PC-3 (cell line): ENCODE data around the gene MYOCD.

Experiments
- EZH2 ChIP-seq: fragments of 300-600 bp; sonication (generic); IDR thresholded peaks from one replicate; pipeline ENCODE4 v1.6.1; 2017; ENCODE audit warnings: antibody characterized with exemption, mild to moderate bottlenecking, low read length; ENCODE audit not compliant: unreplicated experiment
- EZH2phosphoT487 ChIP-seq: fragments of 300-600 bp; sonication (generic); IDR thresholded peaks from 2 replicates; pipeline ENCODE4 v1.6.1; 2018; ENCODE audit warnings: mild to moderate bottlenecking, antibody characterized with exemption, low read length, borderline replicate concordance
- TF ChIP-seq, protein P1 (sequence below): fragments of 300-600 bp; sonication (generic); conservative IDR thresholded peaks from 2 replicates; pipeline ENCODE4 v1.5.1; 2017; ENCODE audit warnings: antibody characterized with exemption, low read depth, mild to moderate bottlenecking, low read length

DNA sequence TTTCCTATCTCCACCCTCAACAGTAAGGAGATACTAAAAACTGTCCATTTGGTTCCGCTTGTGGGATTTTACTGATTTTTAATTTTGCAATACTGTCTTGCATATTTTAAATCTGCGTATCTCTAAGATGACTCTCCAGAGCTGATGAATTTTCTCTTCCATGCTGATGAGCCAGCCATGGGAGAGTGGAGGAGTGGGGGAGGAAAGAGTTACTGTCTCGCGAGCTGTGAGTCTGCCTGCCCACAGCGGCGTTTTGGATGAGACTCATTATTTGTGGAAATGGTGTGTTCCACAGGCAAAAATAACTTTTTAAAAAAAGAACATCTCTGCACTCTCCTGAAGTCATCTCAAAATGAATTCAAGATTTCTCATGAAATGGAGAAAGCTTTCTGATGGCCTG, 34.6 kb upstream of the MYOCD start:
- TF ChIP-seq EZH2, result no peak
- TF ChIP-seq, protein P1, sequence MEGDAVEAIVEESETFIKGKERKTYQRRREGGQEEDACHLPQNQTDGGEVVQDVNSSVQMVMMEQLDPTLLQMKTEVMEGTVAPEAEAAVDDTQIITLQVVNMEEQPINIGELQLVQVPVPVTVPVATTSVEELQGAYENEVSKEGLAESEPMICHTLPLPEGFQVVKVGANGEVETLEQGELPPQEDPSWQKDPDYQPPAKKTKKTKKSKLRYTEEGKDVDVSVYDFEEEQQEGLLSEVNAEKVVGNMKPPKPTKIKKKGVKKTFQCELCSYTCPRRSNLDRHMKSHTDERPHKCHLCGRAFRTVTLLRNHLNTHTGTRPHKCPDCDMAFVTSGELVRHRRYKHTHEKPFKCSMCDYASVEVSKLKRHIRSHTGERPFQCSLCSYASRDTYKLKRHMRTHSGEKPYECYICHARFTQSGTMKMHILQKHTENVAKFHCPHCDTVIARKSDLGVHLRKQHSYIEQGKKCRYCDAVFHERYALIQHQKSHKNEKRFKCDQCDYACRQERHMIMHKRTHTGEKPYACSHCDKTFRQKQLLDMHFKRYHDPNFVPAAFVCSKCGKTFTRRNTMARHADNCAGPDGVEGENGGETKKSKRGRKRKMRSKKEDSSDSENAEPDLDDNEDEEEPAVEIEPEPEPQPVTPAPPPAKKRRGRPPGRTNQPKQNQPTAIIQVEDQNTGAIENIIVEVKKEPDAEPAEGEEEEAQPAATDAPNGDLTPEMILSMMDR, result no peak
- TF ChIP-seq EZH2phosphoT487, result no peak
